Measurements from ENCODE around the gene LILRA6.
A peak's percentile ranks its signal among the peaks of the same experiment; 100 is the strongest.

LILRA6 gene

DNA sequence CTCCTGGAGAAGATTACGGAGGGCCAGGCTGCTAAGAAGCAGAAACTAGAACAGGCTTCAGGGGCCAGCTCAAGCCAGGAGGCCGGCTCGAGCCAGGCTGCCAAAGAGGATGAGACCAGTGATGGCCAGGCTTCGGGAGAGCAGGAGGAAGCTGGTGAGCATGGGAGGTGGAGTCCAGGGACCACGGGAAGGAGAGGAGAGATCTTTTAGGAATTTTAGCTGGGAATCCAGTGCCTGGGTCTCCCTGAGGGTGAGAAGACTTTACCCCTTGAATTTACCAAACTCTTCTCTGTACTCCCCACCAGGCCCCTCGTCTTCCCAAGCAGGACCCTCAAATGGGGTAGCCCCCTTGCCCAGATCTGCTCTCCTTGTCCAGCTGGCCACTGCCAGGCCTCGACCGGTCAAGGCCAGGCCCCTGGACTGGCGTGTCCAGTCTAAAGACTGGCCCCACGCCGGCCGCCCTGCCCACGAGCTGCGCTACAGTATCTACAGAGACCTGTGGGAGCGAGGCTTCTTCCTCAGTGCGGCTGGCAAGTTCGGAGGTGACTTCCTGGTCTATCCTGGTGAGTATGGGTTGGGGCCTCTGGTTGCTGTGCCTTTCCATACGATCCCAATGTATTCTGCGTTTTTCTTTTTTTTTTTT lies 50.7 kb downstream of the LILRA6 start:
- TF ChIP-seq, protein P1, sequence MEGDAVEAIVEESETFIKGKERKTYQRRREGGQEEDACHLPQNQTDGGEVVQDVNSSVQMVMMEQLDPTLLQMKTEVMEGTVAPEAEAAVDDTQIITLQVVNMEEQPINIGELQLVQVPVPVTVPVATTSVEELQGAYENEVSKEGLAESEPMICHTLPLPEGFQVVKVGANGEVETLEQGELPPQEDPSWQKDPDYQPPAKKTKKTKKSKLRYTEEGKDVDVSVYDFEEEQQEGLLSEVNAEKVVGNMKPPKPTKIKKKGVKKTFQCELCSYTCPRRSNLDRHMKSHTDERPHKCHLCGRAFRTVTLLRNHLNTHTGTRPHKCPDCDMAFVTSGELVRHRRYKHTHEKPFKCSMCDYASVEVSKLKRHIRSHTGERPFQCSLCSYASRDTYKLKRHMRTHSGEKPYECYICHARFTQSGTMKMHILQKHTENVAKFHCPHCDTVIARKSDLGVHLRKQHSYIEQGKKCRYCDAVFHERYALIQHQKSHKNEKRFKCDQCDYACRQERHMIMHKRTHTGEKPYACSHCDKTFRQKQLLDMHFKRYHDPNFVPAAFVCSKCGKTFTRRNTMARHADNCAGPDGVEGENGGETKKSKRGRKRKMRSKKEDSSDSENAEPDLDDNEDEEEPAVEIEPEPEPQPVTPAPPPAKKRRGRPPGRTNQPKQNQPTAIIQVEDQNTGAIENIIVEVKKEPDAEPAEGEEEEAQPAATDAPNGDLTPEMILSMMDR (IDR thresholded peaks at IDR 0.05; ENCODE audit: low read depth, low read length, missing control alignments) = no peak
- peak overlapping the region; percentile 76 for H3K4me3 ChIP-seq (replicated peaks; ENCODE audit: low read depth, low read length)
- DNase-seq (ENCODE audit: extremely low read depth, low read depth) = no peak

DNA sequence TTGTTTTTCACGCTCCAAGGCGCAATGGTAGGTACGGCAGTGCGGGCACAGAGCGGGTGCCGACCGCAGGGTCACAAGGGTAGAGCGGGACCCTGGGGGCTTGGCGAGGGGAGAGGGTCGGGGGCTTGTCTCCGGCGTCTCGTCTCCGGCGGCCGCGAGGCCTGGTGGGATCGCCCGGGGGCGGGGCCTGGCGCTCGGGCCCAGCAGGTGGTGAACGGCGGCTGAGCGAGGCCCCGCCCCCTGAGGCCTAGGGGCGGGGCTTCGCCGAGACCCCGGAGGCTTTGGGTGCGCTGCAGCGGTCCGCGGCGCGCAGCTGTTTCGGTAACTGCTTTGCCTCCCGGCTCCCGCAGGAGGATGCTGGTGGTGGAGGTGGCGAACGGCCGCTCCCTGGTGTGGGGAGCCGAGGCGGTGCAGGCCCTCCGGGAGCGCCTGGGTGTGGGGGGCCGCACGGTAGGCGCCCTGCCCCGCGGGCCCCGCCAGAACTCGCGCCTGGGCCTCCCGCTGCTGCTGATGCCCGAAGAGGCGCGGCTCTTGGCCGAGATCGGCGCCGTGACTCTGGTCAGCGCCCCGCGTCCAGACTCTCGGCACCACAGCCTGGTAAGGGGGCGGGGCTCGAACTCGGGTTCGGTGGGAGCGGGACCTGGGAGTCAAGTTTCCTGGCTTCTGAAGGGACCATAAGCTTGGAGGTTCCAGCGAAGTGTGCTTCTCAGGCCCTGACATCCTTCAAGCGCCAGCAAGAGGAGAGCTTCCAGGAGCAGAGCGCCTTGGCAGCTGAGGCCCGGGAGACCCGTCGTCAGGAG lies 51.4 kb downstream of the LILRA6 start, which contains the start of gene TSEN34:
TSEN34 (plus strand) TSS at position 298 of the 800 bp plus-strand sequence; CDS start at position 355, 57 bp downstream.
- DNase-seq (ENCODE audit: extremely low read depth, low read depth) = no peak
- peak within 1 kb of the TSS; percentile 76 for H3K4me3 ChIP-seq (replicated peaks; ENCODE audit: low read depth, low read length)
- TF ChIP-seq, protein P1 (IDR thresholded peaks at IDR 0.05; ENCODE audit: low read depth, low read length, missing control alignments) = no peak

DNA sequence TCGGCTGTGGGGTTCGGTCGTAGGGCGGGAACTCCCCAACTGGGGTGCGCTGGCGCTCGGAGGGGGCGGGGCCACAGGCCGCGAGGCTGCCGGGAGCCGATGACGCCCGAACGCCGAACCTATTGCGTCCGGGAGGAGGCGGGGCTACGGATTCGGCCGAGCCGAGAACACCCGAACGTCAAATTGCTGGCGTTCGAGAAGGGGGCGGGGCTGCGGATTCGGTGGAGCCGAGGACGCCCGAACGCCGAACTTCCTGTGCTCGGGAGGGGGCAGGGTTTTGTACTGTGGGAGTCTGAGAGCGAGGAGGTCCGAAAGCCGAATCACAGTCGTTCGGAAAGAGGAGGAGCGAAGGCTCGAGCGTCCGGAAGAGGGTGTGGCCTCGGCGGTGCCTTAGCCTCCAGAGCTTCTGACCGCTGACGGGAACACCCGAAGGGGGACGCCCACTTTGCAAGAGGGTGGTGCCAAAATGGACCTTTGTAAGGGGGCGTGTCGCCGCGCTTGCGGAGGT lies 52.0 kb downstream of the LILRA6 start:
- peak overlapping the region; percentile 76 for H3K4me3 ChIP-seq (replicated peaks; ENCODE audit: low read depth, low read length)
- TF ChIP-seq, protein P1 (IDR thresholded peaks at IDR 0.05; ENCODE audit: low read depth, low read length, missing control alignments) = no peak
- peak; percentile 99 for DNase-seq (ENCODE audit: extremely low read depth, low read depth)

DNA sequence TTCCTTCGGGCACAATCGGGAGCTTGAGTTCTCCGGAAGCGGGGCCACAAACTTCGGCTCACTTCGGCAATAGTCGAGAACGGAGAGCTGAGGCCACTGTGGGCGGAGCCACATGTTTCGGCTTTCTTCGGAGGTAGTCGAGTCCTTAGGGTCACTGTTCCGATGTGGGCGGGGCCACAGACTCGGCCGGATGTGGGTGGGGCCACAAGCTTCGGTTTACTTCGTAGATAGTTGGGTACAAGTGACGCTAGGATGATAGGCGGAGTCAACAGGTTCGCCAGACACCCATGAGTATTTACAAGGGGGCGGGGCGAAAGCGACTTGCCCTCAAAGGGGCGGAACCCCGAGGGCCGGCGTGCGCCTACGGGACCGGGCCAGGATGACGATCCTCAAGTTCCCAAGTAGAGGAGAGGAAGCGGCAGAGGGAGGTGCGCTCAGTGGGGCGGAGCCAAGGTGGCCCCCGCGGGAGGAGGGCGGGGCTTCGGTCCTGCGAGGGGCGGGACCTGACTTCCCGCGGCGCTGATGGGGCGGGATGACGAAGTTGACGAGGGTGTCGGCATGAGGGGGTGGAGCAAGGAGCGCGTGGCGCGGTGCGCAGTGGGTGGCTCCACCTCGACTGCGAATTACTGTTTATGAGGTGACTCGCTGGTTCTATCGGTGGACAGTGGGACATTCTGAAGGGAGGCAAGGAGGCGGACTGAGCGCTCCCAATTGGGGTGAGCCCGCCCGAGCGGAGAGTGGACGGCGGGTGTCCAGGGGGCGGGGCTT lies 52.7 kb downstream of the LILRA6 start:
- TF ChIP-seq, protein P1 (IDR thresholded peaks at IDR 0.05; ENCODE audit: low read depth, low read length, missing control alignments) = no peak
- H3K4me3 ChIP-seq (replicated peaks; ENCODE audit: low read depth, low read length) = peak overlapping the region; percentile 76
- DNase-seq (ENCODE audit: extremely low read depth, low read depth) = peak; percentile 100

DNA sequence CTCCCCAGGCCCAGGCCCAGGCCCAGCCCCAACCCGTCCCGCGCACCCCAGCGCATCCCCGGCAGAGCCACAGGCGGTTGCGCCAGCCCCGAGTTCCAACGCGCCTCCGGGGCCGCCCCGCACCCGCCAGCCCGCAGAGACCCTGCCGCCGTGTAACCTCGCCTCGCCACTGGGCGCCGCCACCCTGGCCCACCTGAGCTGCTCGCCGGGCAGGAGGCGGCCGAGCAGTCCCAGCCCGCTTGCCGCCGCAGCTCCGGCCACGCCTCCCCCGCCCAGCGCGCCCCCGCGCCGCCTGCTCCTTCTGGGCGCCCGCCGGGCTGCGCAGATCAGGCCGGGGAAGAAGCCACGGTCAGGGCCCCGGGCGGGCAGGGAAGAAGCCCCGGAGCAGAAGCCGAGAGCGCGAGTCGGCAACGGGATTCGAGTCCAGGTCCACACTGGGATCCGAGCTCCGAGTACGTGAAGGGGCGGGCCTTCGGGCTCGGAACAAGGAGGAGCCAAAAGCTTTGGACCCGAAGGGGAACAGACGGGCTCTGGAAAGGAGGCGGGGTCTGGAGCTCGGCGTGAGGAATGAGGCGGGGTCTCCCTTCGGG lies 53.4 kb downstream of the LILRA6 start, which contains the start of gene MBOAT7:
MBOAT7 (minus strand) TSS at position 436 of the 590 bp plus-strand sequence. CDS start 1,072 bp downstream, outside the sequence.
- TF ChIP-seq, protein P1 (IDR thresholded peaks at IDR 0.05; ENCODE audit: low read depth, low read length, missing control alignments) = no peak
- no peak for DNase-seq (ENCODE audit: extremely low read depth, low read depth)
- peak within 1 kb of the TSS; percentile 76 for H3K4me3 ChIP-seq (replicated peaks; ENCODE audit: low read depth, low read length)

All from HFF-Myc (cell line).